HG03457 (cell line): ENCODE data around the gene GDPGP1.

Experiments
- ATAC-seq: cut with Tn5 transposase; IDR thresholded peaks from one replicate; pipeline ENCODE4 v1.9.1; 2021; ENCODE audit warnings: moderate number of reproducible peaks; ENCODE audit not compliant: unreplicated experiment

The GDPGP1 gene

DNA sequence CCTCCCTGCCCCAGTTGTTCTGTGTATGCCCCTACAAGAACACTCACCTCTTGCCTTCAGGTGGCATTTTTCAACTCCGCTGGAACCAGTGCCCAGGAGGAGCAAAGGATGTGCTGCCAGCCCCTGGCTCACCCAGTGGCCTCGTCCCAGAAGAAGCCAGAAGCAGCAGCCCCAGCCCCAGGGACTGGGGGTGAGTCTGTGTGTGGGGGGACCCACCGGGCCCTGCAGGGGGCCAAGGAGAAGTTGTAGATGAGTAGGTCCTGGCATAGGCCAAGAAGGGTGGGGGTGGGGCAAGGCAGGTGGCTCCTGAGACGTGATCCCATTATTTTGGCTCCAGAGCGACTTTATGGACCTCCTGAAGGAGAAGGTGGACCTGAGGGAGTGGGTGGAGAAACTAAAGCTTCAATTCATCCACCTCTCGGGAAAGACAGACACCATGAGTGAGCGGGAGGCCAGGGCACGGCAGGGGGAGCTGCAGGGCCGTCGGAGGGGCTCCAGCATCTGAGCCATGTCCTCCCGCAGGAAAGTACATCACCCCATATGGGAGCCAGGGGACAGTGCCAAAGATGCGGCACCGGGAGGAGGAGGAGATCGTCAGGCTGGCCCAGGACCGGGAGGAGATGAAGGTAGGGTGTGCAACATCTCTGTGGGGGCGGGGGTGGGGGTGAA, 60.7 kb downstream of the GDPGP1 start:
- ATAC-seq: no peak

GRCh38 chr15:90295270-90295648, 61.2 kb downstream of the GDPGP1 start:
- no peak for ATAC-seq
